Stomach (tissue), 9 donors: ENCODE results near the gene AKT2. TPM values are rescaled to one million over a fixed set of nuclear protein-coding genes. Genes with fewer than 3 reads are reported as not detected.
A peak's percentile ranks its signal among the peaks of the same experiment; 100 is the strongest.

ENCODE experiments used
- DNase-seq, 2 donors: peaks; one replicate each; pipeline versions ENCODE4 v3.0.0 to v3.0.0-alpha.2; 2013 to 2019
- H3K27ac ChIP-seq, 5 donors: fragments of 200-600 bp in 4 of 5; sonication (generic) in 4 of 5; one replicate each; pipeline ENCODE4 v1.5.1; 2013 to 2019; ENCODE audit warnings: mild to moderate bottlenecking in 1 of 5, moderate library complexity in 1 of 5
- H3K27me3 ChIP-seq, 3 donors: fragments of 200-600 bp; sonication (generic); one replicate each; pipeline ENCODE4 v1.5.1; 2017 to 2019; ENCODE audit warnings: mixed run types in 1 of 3
- H3K36me3 ChIP-seq, 4 donors: fragments of 200-600 bp; sonication (generic); 1 replicate in 3 of 4; 2 replicates in 1 of 4; pipeline ENCODE4 v1.5.1; 2016 to 2019
- H3K4me1 ChIP-seq, 4 donors: fragments of 200-600 bp; sonication (generic); one replicate each; pipeline ENCODE4 v1.5.1; 2016 to 2019
- H3K4me3 ChIP-seq, 4 donors: fragments of 200-600 bp; sonication (generic) in 3 of 4; one replicate each; pipeline ENCODE4 v1.5.1; 2016 to 2019; ENCODE audit warnings: mild to moderate bottlenecking in 1 of 4
- H3K9me3 ChIP-seq, 4 donors: fragments of 200-600 bp; sonication (generic); one replicate each; pipeline ENCODE4 v1.5.1; 2016 to 2019
- EP300 ChIP-seq: sonication (generic); formaldehyde crosslinking; IDR thresholded peaks from one replicate; pipeline ENCODE4 v1.6.1; 2017; ENCODE audit warnings: antibody characterized with exemption
- POLR2A ChIP-seq, 4 donors: fragments of 450-650 bp; IDR thresholded peaks; one replicate each; pipeline ENCODE4 v1.6.1; 2016; ENCODE audit warnings: antibody characterized with exemption in 4 of 4, control low read depth in 2 of 4, mild to moderate bottlenecking in 1 of 4, moderate library complexity in 1 of 4
- POLR2AphosphoS5 ChIP-seq, 3 donors: sonication (generic); formaldehyde crosslinking; IDR thresholded peaks; one replicate each; pipeline ENCODE4 v1.6.1; 2016; ENCODE audit warnings: antibody characterized with exemption in 3 of 3
- WGBS, 5 donors: extraction: QIAGEN DNeasy Blood & Tissue Kit in 3 of 5; methylation state at CpG; one replicate each; pipeline versions ENCODE4 v1.1.5 to v1.1.7; 2013 to 2018; 5-methylcytosine and 5-hydroxymethylcytosine counted together
- intact Hi-C: fragments of 100-400 bp; cut with DNase I; formaldehyde crosslinking; loops from one replicate; pipeline ENCODE4 v1.15.1; 2023; ENCODE audit warnings: low total_unique reads
- polyA plus RNA-seq, 3 donors: library from polyadenylated mRNA; stranded (reverse); fragments of 200-250 nt; gene quantifications; one replicate each; pipeline ENCODE4 v1.2.3, GENCODE V29; 2013
- total RNA-seq, 5 donors: library from RNA; depleted of rRNA; stranded (reverse); fragments of >200 nt; gene quantifications; one replicate each; pipeline versions ENCODE4 v1.1.0 to v1.2.3, GENCODE V29; 2014 to 2016
- TF ChIP-seq, protein P1 (sequence below), 7 experiments: fragments of 450-650 bp in 4 of 7; fragments of 200-600 bp in 3 of 7; sonication (generic) in 3 of 7; IDR thresholded peaks; one replicate each; pipeline ENCODE4 v1.5.1; 2016 to 2019; ENCODE audit warnings: antibody characterized with exemption in 7 of 7, control low read depth in 2 of 7, mild to moderate bottlenecking in 1 of 7
- donor health status: healthy with polysubstance abuse.
- donor health status: Bipolar disorder and iron deficiency.
- donor health status: healthy.

AKT2 gene
- total and polyA plus RNA-seq, 8 donors: 26.0 to 227 (median 75.9) TPM

DNA sequence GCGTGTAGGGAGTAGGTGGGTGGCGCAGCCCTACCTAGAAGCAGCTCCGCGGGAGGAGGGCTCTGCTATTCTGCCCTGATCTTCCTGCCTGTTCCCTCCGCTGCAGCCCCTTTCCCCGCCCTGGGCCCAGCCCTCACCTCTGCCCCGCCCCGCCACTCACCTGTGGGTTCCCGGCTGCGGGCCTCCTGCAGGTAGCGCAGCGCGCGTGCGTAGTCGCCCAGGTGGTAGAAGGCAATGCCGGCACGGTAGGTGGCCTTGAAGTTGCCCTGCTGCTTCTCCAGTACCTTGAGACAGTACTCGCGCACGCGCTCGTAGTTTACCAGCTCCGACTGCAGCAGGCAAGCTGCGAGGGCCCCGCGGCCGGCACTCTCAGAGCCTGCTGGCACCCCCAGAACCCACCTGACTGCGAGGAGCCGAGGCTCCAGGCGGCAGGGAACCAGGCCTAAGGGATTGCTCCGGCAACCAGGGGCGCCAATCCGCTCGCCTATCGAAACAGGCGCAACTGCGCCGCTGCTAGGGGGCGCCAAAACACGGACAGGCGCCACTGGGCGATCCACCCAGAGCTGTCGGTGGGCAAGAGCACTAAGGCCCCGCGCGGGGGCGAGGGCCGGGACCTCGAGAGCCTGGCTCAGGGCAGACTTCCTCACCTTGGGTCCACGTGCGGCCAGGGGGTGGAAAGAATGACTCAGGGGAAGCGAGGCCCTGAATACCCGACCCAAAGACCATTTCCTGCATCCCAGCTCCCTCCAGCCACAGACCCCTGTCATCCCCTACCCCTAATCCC lies 67.9 kb downstream of the AKT2 start:
- TF ChIP-seq, protein P1, sequence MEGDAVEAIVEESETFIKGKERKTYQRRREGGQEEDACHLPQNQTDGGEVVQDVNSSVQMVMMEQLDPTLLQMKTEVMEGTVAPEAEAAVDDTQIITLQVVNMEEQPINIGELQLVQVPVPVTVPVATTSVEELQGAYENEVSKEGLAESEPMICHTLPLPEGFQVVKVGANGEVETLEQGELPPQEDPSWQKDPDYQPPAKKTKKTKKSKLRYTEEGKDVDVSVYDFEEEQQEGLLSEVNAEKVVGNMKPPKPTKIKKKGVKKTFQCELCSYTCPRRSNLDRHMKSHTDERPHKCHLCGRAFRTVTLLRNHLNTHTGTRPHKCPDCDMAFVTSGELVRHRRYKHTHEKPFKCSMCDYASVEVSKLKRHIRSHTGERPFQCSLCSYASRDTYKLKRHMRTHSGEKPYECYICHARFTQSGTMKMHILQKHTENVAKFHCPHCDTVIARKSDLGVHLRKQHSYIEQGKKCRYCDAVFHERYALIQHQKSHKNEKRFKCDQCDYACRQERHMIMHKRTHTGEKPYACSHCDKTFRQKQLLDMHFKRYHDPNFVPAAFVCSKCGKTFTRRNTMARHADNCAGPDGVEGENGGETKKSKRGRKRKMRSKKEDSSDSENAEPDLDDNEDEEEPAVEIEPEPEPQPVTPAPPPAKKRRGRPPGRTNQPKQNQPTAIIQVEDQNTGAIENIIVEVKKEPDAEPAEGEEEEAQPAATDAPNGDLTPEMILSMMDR (IDR thresholded peaks at IDR 0.05): peak in 4 of 7 experiments; percentile 10 to 14 (median 11)
- TF ChIP-seq EP300: no peak
- no peak for TF ChIP-seq POLR2AphosphoS5 (IDR thresholded peaks at IDR 0.05)
- no peak for TF ChIP-seq POLR2A (IDR thresholded peaks at IDR 0.05)
- DNase-seq: peak; percentile 65 to 82
- H3K9me3 ChIP-seq: no peaks in the 10 kb centered on the region
- H3K27me3 ChIP-seq: peaks cover 18 to 69% (median 41%) of the 10 kb centered on the region in 3 donors
- peak overlapping the region in 1 of 4 donors; percentile 25 for H3K4me3 ChIP-seq
- H3K4me1 ChIP-seq: peaks cover 0 to 31% (median 19%) of the 10 kb centered on the region in 4 donors
- peaks cover 0 to 12% (median 10%) of the 10 kb centered on the region in 4 donors for H3K36me3 ChIP-seq
- intact Hi-C loops: no loop called here
- H3K27ac ChIP-seq: no peak overlapping the region
- 6 to 12% (median 9%) methylated on average over 37 to 54 of the region's 54 CpGs for WGBS, 5 donors

DNA sequence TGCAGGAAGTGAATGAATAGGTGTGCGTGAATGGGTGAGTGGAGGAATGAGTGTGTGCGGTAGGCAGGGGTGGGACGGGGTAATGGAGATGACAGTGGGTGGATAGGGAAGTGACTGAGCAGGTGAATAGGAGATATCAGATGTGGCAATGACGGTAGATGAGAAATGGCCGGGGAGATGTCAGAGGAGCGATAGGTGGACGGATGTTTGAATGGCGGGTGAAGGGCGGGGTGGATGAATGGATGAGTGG lies 68.4 kb downstream of the AKT2 start:
- DNase-seq: no peak
- intact Hi-C loops: no loop called here
- 18 to 29% (median 25%) methylated on average over 9 of the region's 9 CpGs for WGBS, 5 donors
- peaks cover 0 to 31% (median 19%) of the 10 kb centered on the region in 4 donors for H3K4me1 ChIP-seq
- peaks cover 0 to 17% (median 16%) of the 10 kb centered on the region in 4 donors for H3K36me3 ChIP-seq
- H3K27ac ChIP-seq: no peak overlapping the region
- H3K27me3 ChIP-seq: peaks cover 18 to 67% (median 41%) of the 10 kb centered on the region in 3 donors
- no peaks in the 10 kb centered on the region for H3K9me3 ChIP-seq
- peak overlapping the region in 1 of 4 donors; percentile 25 for H3K4me3 ChIP-seq
- TF ChIP-seq POLR2AphosphoS5 (IDR thresholded peaks at IDR 0.05): no peak
- TF ChIP-seq EP300: no peak
- TF ChIP-seq, protein P1 (IDR thresholded peaks at IDR 0.05): no peak
- TF ChIP-seq POLR2A (IDR thresholded peaks at IDR 0.05): no peak

DNA sequence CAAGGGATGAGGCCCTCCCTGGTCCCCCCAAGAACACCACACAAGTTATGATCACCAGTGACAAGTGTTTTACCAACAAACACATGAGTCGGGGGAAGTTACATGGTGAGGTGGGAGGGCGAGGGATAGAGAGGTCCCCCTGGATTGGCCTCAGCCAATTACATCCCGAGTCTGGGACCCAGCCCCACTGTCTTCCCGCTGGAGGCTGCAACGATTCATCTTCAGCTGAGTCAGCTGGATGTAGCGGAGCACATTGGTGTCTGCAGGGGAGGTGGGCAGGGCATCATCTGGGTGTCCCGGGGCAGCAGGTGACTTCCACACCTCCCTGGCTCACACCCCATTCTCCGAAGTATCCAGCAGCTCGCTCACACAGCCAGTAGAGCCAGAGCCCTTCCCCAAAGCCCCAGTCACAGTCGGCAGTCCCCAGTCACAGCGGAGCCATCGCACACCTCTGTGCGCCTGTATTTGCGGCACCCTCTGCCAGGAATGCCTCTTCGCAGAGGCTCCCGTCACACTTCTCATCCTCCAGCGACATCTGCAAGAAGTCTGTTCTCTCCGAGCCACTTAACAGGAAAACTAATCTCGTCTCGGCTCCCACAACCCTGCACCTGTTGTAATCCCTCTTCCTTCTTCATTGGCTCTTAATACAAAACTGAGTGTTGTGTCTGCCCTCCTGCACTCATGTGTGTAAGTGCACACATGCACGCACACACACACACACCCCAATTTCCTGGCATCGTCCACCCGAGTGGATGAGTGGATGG lies 69.0 kb downstream of the AKT2 start:
- peaks cover 3 to 23% (median 21%) of the 10 kb centered on the region in 4 donors for H3K36me3 ChIP-seq
- no peak for DNase-seq
- no peaks in the 10 kb centered on the region for H3K9me3 ChIP-seq
- H3K4me1 ChIP-seq: peaks cover 0 to 31% (median 19%) of the 10 kb centered on the region in 4 donors
- no peak overlapping the region for H3K27ac ChIP-seq
- intact Hi-C loops: no loop called here
- TF ChIP-seq EP300 (no peak), POLR2A (IDR thresholded peaks at IDR 0.05) (no peak), POLR2AphosphoS5 (IDR thresholded peaks at IDR 0.05) (no peak)
- TF ChIP-seq, protein P1 (IDR thresholded peaks at IDR 0.05): no peak
- H3K4me3 ChIP-seq: no peak overlapping the region
- peaks cover 18 to 62% (median 41%) of the 10 kb centered on the region in 3 donors for H3K27me3 ChIP-seq
- 35 to 48% (median 43%) methylated on average over 22 to 23 of the region's 23 CpGs for WGBS, 5 donors

DNA sequence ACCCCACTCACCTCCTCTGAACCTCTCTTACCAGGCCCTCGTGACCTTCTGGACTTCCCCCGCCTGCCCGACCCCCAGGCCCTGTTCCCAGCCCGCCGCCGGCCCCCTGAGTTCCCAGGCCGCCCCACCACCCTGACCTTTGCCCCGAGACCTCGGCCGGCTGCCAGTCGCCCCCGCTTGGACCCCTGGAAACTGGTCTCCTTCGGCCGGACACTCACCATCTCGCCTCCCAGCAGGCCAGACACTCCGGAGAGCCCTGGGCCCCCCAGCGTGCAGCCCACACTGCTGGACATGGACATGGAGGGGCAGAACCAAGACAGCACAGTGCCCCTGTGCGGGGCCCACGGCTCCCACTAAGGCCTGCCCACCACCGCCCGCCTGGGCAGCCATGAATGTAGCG lies 70.2 kb downstream of the AKT2 start:
- Histone ChIP-seq H3K4me3 (no peak overlapping the region), H3K27me3 (peaks cover 18 to 49% (median 41%) of the 10 kb centered on the region in 3 donors), H3K4me1 (peaks cover 0 to 28% (median 19%) of the 10 kb centered on the region in 4 donors), H3K36me3 (peaks cover 3 to 35% (median 33%) of the 10 kb centered on the region in 4 donors), H3K9me3 (no peaks in the 10 kb centered on the region), H3K27ac (no peak overlapping the region)
- DNase-seq: no peak
- intact Hi-C loops: no loop called here
- WGBS, 5 donors: 84 to 88% (median 87%) methylated on average over 14 to 22 of the region's 22 CpGs
- TF ChIP-seq, protein P1 (IDR thresholded peaks at IDR 0.05): no peak
- TF ChIP-seq POLR2A (IDR thresholded peaks at IDR 0.05): no peak
- TF ChIP-seq EP300: no peak
- no peak for TF ChIP-seq POLR2AphosphoS5 (IDR thresholded peaks at IDR 0.05)
